PC-9 (cell line): ENCODE measurements around the gene OCSTAMP.

ENCODE experiments used
- EZH2 ChIP-seq: fragments of 200-600 bp; sonication (generic); IDR thresholded peaks from 2 replicates; pipeline ENCODE4 v1.8.0; 2017; ENCODE audit warnings: antibody characterized with exemption, low read depth
- TF ChIP-seq, protein P1 (sequence below): fragments of 200-600 bp; sonication (generic); conservative IDR thresholded peaks from 2 replicates; pipeline ENCODE4 v1.6.1; 2017; ENCODE audit warnings: mixed run types, antibody characterized with exemption, mild to moderate bottlenecking, moderate library complexity

DNA sequence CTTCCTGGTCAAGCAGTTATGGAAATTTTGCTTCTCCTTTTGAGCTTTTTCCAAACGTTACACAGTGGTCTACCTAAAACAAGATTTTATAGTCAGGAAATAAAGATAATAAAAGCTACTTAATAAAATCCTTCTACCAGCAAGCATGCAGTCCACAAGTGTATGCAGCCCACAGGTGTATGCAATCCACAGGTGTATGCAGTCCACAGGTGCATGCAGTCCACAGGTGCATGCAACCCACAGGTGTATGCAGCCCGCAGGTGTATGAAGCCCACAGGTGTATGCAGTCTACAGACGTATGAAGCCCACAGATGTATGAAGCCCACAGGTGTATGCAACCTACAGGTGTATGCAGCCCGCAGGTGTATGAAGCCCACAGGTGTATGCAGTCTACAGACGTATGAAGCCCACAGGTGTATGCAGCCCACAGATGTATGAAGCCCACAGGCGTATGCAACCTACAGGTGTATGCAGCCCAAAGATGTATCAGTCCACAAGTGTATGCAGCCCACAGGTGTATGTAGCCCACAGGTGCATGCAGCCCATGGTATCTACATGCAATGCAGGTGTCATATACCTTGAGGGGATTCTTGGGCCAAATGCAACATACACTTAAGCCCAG is 26.4 kb upstream of the OCSTAMP start:
- TF ChIP-seq, protein P1, sequence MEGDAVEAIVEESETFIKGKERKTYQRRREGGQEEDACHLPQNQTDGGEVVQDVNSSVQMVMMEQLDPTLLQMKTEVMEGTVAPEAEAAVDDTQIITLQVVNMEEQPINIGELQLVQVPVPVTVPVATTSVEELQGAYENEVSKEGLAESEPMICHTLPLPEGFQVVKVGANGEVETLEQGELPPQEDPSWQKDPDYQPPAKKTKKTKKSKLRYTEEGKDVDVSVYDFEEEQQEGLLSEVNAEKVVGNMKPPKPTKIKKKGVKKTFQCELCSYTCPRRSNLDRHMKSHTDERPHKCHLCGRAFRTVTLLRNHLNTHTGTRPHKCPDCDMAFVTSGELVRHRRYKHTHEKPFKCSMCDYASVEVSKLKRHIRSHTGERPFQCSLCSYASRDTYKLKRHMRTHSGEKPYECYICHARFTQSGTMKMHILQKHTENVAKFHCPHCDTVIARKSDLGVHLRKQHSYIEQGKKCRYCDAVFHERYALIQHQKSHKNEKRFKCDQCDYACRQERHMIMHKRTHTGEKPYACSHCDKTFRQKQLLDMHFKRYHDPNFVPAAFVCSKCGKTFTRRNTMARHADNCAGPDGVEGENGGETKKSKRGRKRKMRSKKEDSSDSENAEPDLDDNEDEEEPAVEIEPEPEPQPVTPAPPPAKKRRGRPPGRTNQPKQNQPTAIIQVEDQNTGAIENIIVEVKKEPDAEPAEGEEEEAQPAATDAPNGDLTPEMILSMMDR, result no peak
- no peak for TF ChIP-seq EZH2
